ENCODE data around the gene ADARB2.

The ADARB2 gene

DNA sequence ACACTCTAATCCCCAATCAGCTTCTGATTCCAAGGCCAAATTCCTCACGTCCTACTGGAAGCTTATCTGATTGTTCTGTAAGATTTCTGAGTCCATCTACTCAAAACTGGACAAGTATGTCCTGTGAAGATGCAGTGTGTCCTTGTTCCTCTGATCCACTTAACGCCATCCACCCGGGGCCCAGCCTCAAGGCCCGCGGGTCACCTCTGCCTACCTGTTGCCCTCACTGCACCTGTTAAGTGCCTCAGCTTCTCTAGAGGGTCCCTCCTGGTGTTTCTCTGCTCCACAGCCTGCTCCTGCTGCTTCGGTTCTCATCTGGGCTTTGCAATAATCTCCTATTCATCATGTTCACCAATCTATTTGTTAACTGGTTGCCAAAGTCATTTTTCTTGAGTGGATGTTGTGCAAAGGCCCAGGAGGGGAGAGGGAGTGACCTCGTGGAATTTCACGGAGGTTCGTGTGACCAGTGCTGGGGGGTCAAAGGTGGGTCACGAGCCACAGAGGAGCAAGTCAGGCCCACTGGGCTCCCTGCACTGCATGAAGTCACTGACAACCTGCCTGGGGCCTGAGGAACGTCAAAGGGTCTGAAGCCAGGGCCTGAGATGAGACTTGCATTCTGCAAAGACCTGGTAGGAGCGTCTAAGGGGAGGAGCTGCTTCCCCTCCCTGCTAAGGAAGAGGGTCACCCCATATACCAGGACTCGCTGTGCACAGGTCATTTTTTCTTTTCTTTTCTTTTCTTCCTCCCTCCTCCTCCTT is 343.0 kb downstream of the ADARB2 start:
- no peak for DNase-seq (ENCODE audit: low spot score)

DNA sequence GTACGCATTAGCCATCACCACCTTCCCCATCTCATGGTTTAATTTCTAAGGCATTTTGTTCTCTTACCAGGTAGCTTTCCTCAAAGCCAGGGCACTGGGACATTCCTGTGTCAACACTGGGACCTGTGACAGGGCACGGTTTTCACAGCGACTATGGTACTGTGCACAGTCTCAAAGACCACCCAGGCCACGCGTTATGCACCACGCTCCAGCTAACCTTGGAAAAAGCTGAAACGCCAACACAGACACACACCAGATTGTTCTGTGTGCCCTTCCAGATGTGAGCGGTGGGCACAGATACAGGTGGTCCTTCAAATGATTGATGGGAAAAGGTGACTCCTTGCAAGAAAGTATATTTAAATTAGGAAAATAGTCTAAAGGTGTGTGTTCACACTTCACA is 343.8 kb downstream of the ADARB2 start:
- DNase-seq (ENCODE audit: low spot score), result no peak

GRCh38 chr10:1392127-1392526 is 345.2 kb downstream of the ADARB2 start:
- no peak for DNase-seq (ENCODE audit: low spot score)

- no peak for DNase-seq (ENCODE audit: low spot score)
Measured at GRCh38 chr10:1390200-1390599, 347.1 kb downstream of the ADARB2 start.

GRCh38 chr10:1384026-1384425 is 353.3 kb downstream of the ADARB2 start:
- DNase-seq (ENCODE audit: low spot score), result no peak

DNA sequence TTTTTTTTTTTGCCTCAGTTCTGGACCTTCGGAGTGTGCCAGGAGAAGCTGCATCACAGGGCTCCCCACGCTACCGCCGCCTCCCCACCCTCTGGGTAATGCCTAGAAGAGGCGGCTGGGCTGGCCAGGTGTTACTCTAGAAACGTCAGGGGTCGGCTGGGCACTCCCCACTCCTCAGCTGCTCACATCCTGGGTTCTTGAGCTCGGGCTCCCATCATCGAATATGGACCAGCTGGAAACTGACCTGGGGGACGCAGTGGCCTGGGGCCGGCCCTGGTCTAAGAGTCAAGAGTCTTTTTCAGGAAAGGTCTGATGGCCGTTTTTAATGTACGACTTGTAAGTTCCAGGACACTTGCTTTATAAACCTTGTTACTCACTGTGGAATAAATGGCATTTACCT is 354.6 kb downstream of the ADARB2 start:
- DNase-seq (ENCODE audit: low spot score), result no peak

GRCh38 chr10:1381339-1381738 is 356.0 kb downstream of the ADARB2 start:
- no peak for DNase-seq (ENCODE audit: low spot score)

- DNase-seq (ENCODE audit: low spot score), result no peak
Measured at GRCh38 chr10:1380088-1380671, 357.1 kb downstream of the ADARB2 start.

DNA sequence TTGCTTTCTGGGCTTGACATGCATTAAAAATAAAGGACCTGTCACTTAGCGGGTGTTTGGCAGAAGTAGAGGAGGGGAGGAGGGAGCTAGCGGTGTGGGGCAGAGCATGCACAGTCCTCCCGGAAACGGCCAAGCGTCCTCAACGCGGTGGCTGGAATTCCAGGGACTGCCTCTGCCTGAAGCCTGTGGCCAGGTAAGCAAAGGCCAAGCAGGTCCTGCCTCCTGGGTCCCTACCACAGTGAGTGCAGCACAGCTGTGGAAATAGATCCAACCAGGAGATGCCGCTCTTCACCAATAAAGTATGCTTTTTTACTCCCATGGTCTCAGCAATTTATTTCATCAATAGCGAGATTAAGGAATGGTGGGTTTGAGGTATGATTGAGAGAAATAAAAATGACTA is 357.7 kb downstream of the ADARB2 start:
- DNase-seq (ENCODE audit: low spot score), result no peak

DNA sequence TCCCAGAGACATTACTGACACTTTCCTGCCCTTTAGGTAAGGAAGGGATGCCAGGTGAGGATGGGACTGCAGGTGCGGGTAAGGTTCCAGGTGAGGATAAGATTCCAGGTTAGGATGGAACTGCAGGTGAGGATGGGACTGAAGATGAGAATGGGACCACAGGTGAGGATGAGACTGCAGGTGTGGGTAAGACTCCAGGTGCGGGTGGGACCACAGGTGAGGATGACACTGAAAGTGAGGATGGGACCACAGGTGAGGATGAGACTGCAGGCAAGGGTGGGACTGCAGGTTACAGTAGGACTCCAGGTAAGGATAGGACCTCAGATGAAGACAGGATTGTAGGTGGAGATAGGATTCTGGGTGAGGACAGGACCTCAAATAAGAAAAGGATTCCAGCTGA is 358.9 kb downstream of the ADARB2 start:
- no peak for DNase-seq (ENCODE audit: low spot score)

DNA sequence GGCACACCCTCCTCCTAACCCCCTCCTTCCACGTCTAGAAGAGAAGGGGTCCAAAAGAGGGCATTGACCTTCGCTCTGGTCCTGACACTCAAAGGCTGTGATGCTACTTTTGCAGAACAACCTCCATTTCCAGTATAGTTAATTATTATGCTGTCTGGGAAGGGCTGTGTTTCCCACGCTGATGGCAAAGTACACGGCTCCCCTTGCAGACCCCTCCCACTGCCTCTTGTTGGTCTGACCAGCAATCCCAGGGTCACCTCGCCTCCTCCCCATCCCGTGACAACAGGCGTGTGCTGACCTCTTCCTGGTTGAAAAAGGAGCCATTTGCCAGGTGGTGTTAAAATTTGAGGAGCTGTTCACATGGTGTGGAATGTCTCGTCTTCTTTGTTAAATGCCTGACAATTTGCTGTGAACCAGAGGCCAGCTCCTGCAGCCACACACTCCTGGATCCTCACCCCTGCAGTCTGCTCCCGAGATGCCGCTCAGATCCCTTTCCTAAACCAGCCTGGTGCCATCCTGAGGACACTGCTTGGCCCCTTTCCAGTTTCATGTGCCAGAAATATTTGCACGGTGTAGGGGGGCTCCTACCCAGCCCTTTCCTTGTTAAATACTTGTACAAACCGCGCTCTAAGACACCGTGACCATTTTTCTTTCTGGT is 359.5 kb downstream of the ADARB2 start:
- no peak for DNase-seq (ENCODE audit: low spot score)

DNA sequence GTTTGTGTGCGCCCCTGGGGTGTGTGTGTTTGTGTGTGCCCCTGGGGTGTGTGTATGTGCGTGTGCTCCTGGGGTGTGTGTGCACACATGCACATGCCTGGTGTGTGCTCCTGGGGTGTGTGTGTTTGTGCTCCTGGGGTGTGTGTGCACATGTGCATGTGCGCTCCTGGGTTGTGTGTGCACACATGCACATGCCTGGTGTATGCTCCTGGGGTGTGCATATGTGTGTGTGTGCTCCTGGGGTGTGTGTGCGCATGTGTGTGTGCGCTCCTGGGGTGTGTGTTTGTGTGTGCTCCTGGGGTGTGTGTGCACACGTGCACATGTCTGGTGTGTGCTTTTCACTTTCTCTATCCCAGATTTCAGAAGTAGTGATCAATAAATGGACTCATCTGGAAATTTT is 360.1 kb downstream of the ADARB2 start:
- DNase-seq (ENCODE audit: low spot score), result no peak

- DNase-seq (ENCODE audit: low spot score), result no peak
Measured at GRCh38 chr10:1376384-1376945, 360.9 kb downstream of the ADARB2 start.

DNA sequence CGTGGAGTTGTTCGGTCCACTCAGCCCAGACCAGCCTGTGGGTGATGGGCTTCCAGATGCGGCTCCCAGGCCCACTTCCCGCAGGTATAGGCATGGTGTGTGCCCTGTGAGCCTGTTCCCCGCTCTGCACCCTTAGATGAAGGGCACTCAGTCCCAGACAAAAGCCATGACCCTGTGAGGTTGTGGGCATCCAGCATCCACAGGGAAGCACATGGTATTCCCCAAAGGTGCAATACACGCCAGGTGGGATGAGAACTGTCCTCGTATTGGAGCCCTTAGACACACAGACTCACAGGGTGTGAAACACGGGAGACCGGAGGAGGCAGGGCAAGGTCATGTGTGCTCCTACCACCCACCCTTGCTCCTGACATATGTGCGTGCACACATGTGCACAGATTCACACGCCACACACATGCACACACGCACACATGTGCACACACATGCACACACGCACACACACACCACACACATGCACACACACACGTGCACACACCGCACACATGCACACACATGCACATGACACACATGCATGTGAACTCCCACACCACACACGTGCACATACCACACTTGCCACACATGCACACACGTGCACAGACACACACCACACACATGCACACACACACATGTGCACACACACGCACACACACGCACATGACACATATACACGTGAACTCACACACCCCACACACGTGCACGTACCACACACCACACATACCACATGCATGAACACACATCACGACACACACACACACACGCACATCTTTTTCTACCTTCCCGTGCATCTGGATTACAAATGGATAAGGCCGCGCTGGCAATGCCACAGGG is 361.8 kb downstream of the ADARB2 start:
- no peak for DNase-seq (ENCODE audit: low spot score)

DNA sequence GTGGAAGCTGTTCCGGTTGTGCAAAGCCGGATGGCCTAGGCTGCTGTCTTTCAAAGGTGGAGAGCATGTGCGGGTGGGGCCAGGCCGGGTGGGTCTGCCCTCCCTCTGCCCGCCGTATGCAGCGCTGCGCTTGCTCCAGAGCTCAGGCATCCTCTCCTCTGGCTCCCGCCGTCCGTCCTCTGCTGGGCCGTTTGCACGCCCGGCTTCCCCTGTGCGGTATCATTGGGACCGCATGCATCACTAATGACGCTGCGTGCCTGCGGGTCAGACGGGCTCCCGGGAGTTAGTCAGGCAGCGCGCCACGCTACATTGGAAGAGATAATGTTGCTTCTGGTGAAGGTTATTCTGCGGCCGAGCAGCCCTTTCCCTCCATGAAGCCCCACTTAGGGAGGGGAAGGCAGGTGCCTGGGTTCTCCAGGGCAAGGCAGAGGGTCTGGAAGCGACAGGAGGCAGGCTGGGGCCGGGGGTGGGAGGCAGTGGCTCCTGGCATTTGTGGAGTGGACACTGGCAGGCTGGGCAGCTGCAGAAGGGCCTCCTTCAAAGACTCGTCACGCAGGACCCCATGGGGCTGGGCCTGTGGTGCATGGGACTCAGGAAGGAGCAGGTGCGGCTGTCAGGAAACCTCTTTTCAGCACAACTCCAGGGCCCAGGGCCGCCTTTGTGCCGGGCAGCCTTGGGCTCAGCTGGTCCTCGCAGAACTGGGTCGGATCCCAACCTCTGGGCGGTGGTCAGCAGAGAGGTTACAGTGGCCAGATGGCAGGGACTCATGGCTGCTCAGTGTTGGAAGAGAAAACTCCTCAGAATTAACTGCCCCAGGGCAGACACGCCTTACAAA is 362.6 kb downstream of the ADARB2 start:
- no peak for DNase-seq (ENCODE audit: low spot score)

- no peak for DNase-seq (ENCODE audit: low spot score)
Measured at GRCh38 chr10:1373287-1373686, 364.0 kb downstream of the ADARB2 start.

DNA sequence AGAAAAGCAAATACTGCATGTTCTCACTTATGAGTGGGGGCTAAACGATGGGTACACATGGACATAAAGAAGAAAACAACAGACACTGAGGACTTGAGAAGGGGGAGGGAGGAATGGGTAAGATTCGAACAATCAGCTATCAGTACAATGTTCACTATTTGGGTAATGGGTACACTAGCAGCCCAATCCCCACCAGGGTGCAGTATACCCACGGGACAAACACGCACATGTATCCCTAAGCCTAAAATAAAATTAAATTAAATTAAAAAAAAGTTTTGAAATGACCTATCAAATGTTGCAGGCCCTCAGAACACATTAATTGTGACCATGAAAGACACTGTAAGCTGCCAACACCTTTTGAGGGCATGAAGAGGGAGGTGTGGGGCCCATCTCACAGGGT is 365.1 kb downstream of the ADARB2 start:
- no peak for DNase-seq (ENCODE audit: low spot score)

DNA sequence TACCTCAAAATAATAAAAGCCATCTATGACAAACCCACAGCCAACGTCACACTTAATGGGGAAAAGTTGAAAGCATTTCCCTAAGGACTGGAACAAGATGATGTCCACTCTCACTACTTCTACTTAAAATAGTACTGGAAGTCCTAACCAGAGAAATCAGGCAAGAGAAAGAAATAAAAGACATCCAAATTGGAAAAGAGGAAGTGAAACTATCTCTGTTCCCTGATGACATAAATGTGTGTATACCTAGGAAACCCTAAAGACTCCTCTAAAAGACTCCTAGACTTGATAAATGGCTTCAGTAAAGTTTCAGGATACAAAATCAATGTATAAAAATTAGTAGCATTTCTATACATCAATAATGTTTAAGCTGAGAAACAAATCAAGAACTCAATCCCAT is 367.0 kb downstream of the ADARB2 start:
- DNase-seq (ENCODE audit: low spot score), result no peak

- DNase-seq (ENCODE audit: low spot score), result no peak
Measured at GRCh38 chr10:1369665-1370064, 367.7 kb downstream of the ADARB2 start.

DNA sequence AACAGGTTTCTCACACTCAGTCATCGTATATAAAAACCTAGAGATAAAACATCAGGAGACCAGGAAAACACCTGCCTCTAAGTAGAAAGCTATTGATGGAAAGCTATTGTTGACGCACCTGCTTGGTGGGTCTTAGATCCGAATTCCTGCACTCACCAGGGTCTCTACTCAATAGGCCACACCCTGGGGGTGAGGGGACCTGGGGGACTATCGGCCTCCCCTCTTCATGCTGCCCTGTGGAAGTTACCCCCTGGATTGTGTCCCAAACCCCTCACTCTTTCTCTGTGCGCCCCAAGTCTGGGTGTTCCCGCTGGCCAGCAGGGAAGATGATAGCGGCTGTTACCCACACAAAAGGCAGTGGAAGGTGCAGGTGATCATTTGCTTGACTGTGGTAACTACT is 368.1 kb downstream of the ADARB2 start:
- no peak for DNase-seq (ENCODE audit: low spot score)

DNA sequence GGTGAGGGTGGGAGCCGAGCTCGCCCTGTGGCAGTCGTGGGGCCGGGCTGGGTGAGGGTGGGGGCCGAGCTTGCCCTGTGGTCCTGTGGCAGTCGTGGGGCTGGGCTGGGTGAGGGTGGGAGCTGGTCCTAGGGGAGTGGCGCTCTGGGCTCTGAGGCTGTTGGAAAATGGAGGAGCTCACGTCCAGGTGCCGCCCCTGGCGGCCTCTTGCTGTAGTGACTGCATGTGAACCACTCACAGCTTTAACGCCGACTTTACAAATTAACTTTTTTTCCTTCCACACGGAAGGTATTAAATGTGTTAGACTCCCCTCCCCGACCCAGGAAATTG is 368.5 kb downstream of the ADARB2 start:
- peak; percentile 65 for DNase-seq (ENCODE audit: low spot score)

All from HuH-7.5 (cell line).